Effector CD4-positive, alpha-beta T cell (primary cell): ENCODE data around the gene DPF3.

ENCODE experiments used
- DNase-seq: peaks from one replicate; pipeline ENCODE4 v3.0.0-alpha.2; 2020

Gene DPF3

GRCh38 chr14:72739446-72740405, 154.2 kb downstream of the DPF3 start:
- DNase-seq, result no peak

- no peak for DNase-seq
Measured at GRCh38 chr14:72738161-72738611, 155.7 kb downstream of the DPF3 start.

- DNase-seq, result no peak
Measured at GRCh38 chr14:72737560-72737943, 156.3 kb downstream of the DPF3 start.

- DNase-seq, result no peak
Measured at GRCh38 chr14:72736786-72737559, 156.9 kb downstream of the DPF3 start.

GRCh38 chr14:72736308-72736707, 157.6 kb downstream of the DPF3 start:
- no peak for DNase-seq

- no peak for DNase-seq
Measured at GRCh38 chr14:72732022-72732780, 161.7 kb downstream of the DPF3 start.

GRCh38 chr14:72731252-72732020, 162.5 kb downstream of the DPF3 start:
- DNase-seq, result no peak

- no peak for DNase-seq
Measured at GRCh38 chr14:72730468-72730867, 163.4 kb downstream of the DPF3 start.

GRCh38 chr14:72726444-72726843, 167.5 kb downstream of the DPF3 start:
- no peak for DNase-seq

- DNase-seq, result no peak
Measured at GRCh38 chr14:72723858-72724530, 169.9 kb downstream of the DPF3 start.

GRCh38 chr14:72722201-72722785, 171.6 kb downstream of the DPF3 start:
- no peak for DNase-seq

- DNase-seq, result no peak
Measured at GRCh38 chr14:72721083-72721482, 172.8 kb downstream of the DPF3 start.

- DNase-seq, result no peak
Measured at GRCh38 chr14:72717220-72717619, 176.7 kb downstream of the DPF3 start.

GRCh38 chr14:72716476-72716875, 177.4 kb downstream of the DPF3 start:
- DNase-seq, result no peak

- no peak for DNase-seq
Measured at GRCh38 chr14:72715850-72716228, 178.1 kb downstream of the DPF3 start.

GRCh38 chr14:72715215-72715849, 178.6 kb downstream of the DPF3 start:
- DNase-seq, result no peak

- no peak for DNase-seq
Measured at GRCh38 chr14:72714871-72715214, 179.1 kb downstream of the DPF3 start.

GRCh38 chr14:72714094-72714493, 179.8 kb downstream of the DPF3 start:
- no peak for DNase-seq

- no peak for DNase-seq
Measured at GRCh38 chr14:72711936-72712335, 182.0 kb downstream of the DPF3 start.

GRCh38 chr14:72709916-72710611, 183.8 kb downstream of the DPF3 start:
- no peak for DNase-seq
